GM23338 (cell line): Measurements from ENCODE around the gene MIER3. TPM values are rescaled to one million over a fixed set of nuclear protein-coding genes. Genes with fewer than 3 reads are reported as not detected.

Source experiments
- ATAC-seq: fragments of 200-7000 bp; cut with Tn5 transposase; 3 replicates; pipeline ENCODE4 v1.9.1; 2020
- DNase-seq: peaks from one replicate; pipeline ENCODE4 v3.0.0-alpha.2; 2015; ENCODE audit warnings: low spot score
- H2AFZ ChIP-seq: fragments of 200-600 bp; sonication (generic); 2 replicates; pipeline ENCODE4 v1.8.0; 2016; ENCODE audit warnings: antibody characterized with exemption, mild to moderate bottlenecking, moderate library complexity
- H3F3A ChIP-seq: fragments of 200-600 bp; sonication (generic); replicated peaks from 2 replicates; pipeline ENCODE4 v1.8.0; 2017; ENCODE audit warnings: antibody characterized with exemption, mixed run types, low read depth
- H3K27ac ChIP-seq: fragments of 200-600 bp; sonication (generic); 2 replicates; pipeline ENCODE4 v1.6.1; 2016; ENCODE audit warnings: low read depth
- H3K27me3 ChIP-seq: fragments of 200-600 bp; sonication (generic); 2 replicates; pipeline ENCODE4 v1.8.0; 2016; ENCODE audit warnings: mild to moderate bottlenecking, mixed run types, moderate library complexity; ENCODE audit not compliant: insufficient read depth
- H3K36me3 ChIP-seq: fragments of 200-600 bp; sonication (generic); 2 replicates; pipeline ENCODE4 v1.8.0; 2016; ENCODE audit warnings: mild to moderate bottlenecking; ENCODE audit not compliant: insufficient read depth
- H3K4me1 ChIP-seq: fragments of 200-600 bp; sonication (generic); 2 replicates; pipeline ENCODE4 v1.8.0; 2016; ENCODE audit warnings: mild to moderate bottlenecking, moderate library complexity; ENCODE audit not compliant: insufficient read depth
- H3K4me2 ChIP-seq: fragments of 200-600 bp; sonication (generic); 2 replicates; pipeline ENCODE4 v1.7.1; 2017; ENCODE audit warnings: mixed run types
- H3K4me3 ChIP-seq: fragments of 200-600 bp; sonication (generic); 2 replicates; pipeline ENCODE4 v1.6.1; 2016; ENCODE audit warnings: mixed run types
- H3K79me2 ChIP-seq: fragments of 200-600 bp; sonication (generic); replicated peaks from 2 replicates; pipeline ENCODE4 v1.8.0; 2017; ENCODE audit warnings: mild to moderate bottlenecking; ENCODE audit not compliant: insufficient read depth
- H3K9me2 ChIP-seq: fragments of 200-600 bp; sonication (generic); 2 replicates; pipeline ENCODE4 v1.8.0; 2017; ENCODE audit not compliant: insufficient read depth
- H4K20me1 ChIP-seq: fragments of 200-600 bp; sonication (generic); replicated peaks from 2 replicates; pipeline ENCODE4 v1.8.0; 2017; ENCODE audit warnings: mild to moderate bottlenecking; ENCODE audit not compliant: insufficient read depth
- H3K27ac Mint-ChIP-seq: 2 replicates; pipeline ENCODE4 v1.8.0; 2020; ENCODE audit warnings: inconsistent platforms, mild to moderate bottlenecking, moderate library complexity, mixed read lengths
- H3K27me3 Mint-ChIP-seq: 3 replicates; pipeline ENCODE4 v1.8.0; 2022; ENCODE audit warnings: low read depth, mild to moderate bottlenecking, moderate library complexity, mixed read lengths, inconsistent platforms; ENCODE audit not compliant: insufficient read depth, poor library complexity
- H3K36me3 Mint-ChIP-seq: 3 replicates; pipeline ENCODE4 v1.8.0; 2021; ENCODE audit warnings: low read depth, mild to moderate bottlenecking, inconsistent platforms, moderate library complexity, mixed read lengths
- H3K4me1 Mint-ChIP-seq: 3 replicates; pipeline ENCODE4 v1.8.0; 2020; ENCODE audit warnings: mild to moderate bottlenecking, inconsistent platforms, mixed read lengths
- H3K4me3 Mint-ChIP-seq: 3 replicates; pipeline ENCODE4 v1.8.0; 2021; ENCODE audit warnings: moderate library complexity, mild to moderate bottlenecking, inconsistent platforms, mixed read lengths
- H3K9me3 Mint-ChIP-seq: 3 replicates; pipeline ENCODE4 v1.8.0; 2020; ENCODE audit warnings: moderate library complexity, mild to moderate bottlenecking, inconsistent platforms, mixed read lengths
- CREB1 ChIP-seq: fragments of 250-450 bp; sonication (Bioruptor Pico); IDR thresholded peaks from 2 replicates; pipeline ENCODE4 v1.5.0; 2020; ENCODE audit warnings: low read depth, mild to moderate bottlenecking, moderate library complexity
- CTCF ChIP-seq, 2 experiments: fragments of 200-600 bp in 1 of 2; sonication (generic) in 1 of 2; conservative IDR thresholded peaks; 2 replicates each; pipeline versions ENCODE4 v1.5.1 to v1.6.1; 2016 to 2017; ENCODE audit warnings: antibody characterized with exemption in 2 of 2, low read depth in 2 of 2, mild to moderate bottlenecking in 2 of 2, moderate library complexity in 1 of 2
- ETS1 ChIP-seq: IDR thresholded peaks from 2 replicates; pipeline ENCODE4 v1.6.1; 2016; ENCODE audit warnings: antibody characterized with exemption
- EZH2 ChIP-seq: fragments of 200-600 bp; sonication (generic); IDR thresholded peaks from one replicate; pipeline ENCODE4 v1.8.0; 2017; ENCODE audit warnings: antibody characterized with exemption, mild to moderate bottlenecking, low read depth; ENCODE audit not compliant: unreplicated experiment
- EZH2phosphoT487 ChIP-seq: fragments of 200-600 bp; sonication (generic); IDR thresholded peaks from one replicate; pipeline ENCODE4 v1.8.1; 2018; ENCODE audit warnings: antibody characterized with exemption; ENCODE audit not compliant: unreplicated experiment
- JUNB ChIP-seq: IDR thresholded peaks from one replicate; pipeline ENCODE4 v1.6.1; 2016; ENCODE audit warnings: antibody characterized with exemption; ENCODE audit not compliant: unreplicated experiment
- NANOG ChIP-seq: IDR thresholded peaks from 2 replicates; pipeline ENCODE4 v1.6.1; 2016; ENCODE audit warnings: antibody characterized with exemption, borderline replicate concordance
- POLR2AphosphoS5 ChIP-seq: IDR thresholded peaks from 2 replicates; pipeline ENCODE4 v1.6.1; 2016; ENCODE audit warnings: antibody characterized with exemption, low read depth
- STAT1 ChIP-seq: IDR thresholded peaks from one replicate; pipeline ENCODE4 v1.6.1; 2016; ENCODE audit warnings: antibody characterized with exemption; ENCODE audit not compliant: unreplicated experiment
- ZNF114 ChIP-seq: fragments of 250-450 bp; sonication (Bioruptor Pico); IDR thresholded peaks from 2 replicates; pipeline ENCODE4 v1.5.0; 2020; ENCODE audit warnings: mild to moderate bottlenecking, moderate library complexity
- ZNF331 ChIP-seq: fragments of 250-450 bp; sonication (Bioruptor Pico); IDR thresholded peaks from 2 replicates; pipeline ENCODE4 v1.5.0; 2020; ENCODE audit warnings: low read depth, mild to moderate bottlenecking, moderate library complexity
- polyA plus RNA-seq: library from polyadenylated mRNA; unstranded; fragments of >200 nt; fragmentation: Nextera tagmentation; extraction: Ambion mirVana; gene quantifications from 2 replicates; pipeline ENCODE4 v1.2.1, GENCODE V29; 2016
- total RNA-seq: library from RNA; depleted of rRNA; stranded (reverse); fragments of >200 nt; shearing (Covaris generic); gene quantifications from 2 replicates; pipeline ENCODE4 v1.2.3, GENCODE V29; 2014
- TF ChIP-seq, protein P1 (sequence below): IDR thresholded peaks from one replicate; pipeline ENCODE4 v1.6.1; 2018; ENCODE audit warnings: antibody characterized with exemption; ENCODE audit not compliant: unreplicated experiment

Gene MIER3
- total and polyA plus RNA-seq, 2 experiments from 2014 or later = 12.0 to 36.3 TPM

- peak; percentile 71 for ATAC-seq
- no peaks in the 10 kb centered on the region for H3K27me3 Mint-ChIP-seq
- Histone ChIP-seq H4K20me1 (no peaks in the 10 kb centered on the region), H3K36me3 (no peaks in the 10 kb centered on the region), H3K4me1 (no peaks in the 10 kb centered on the region), H3K27me3 (no peaks in the 10 kb centered on the region), H3K9me2 (0 out of 2 replicates have a peak, but pooled peaks cover 3% of the 10 kb centered on the region), H3K27ac (no peak overlapping the region), H3K4me2 (no peak overlapping the region), H2AFZ (0 out of 2 replicates have a peak overlapping the region, but pooled peaks have one; percentile 2), H3K4me3 (no peak overlapping the region), H3F3A (no peaks in the 10 kb centered on the region), H3K79me2 (no peaks in the 10 kb centered on the region)
- no peaks in the 10 kb centered on the region for H3K9me3 Mint-ChIP-seq
- H3K4me3 Mint-ChIP-seq = no peak overlapping the region
- TF ChIP-seq STAT1 = no peak
- TF ChIP-seq CTCF (conservative IDR thresholded peaks at IDR 0.05; ENCODE audit: low read depth in 2 of 2) = peak; percentile 74 to 80
- DNase-seq = peak; percentile 63
- no peaks in the 10 kb centered on the region for H3K4me1 Mint-ChIP-seq
- no peak overlapping the region for H3K27ac Mint-ChIP-seq
- 0 out of 3 replicates have a peak, but pooled peaks cover 3% of the 10 kb centered on the region for H3K36me3 Mint-ChIP-seq
Observed at GRCh38 chr5:56900858-56901578, 50.9 kb downstream of the MIER3 start.

DNA sequence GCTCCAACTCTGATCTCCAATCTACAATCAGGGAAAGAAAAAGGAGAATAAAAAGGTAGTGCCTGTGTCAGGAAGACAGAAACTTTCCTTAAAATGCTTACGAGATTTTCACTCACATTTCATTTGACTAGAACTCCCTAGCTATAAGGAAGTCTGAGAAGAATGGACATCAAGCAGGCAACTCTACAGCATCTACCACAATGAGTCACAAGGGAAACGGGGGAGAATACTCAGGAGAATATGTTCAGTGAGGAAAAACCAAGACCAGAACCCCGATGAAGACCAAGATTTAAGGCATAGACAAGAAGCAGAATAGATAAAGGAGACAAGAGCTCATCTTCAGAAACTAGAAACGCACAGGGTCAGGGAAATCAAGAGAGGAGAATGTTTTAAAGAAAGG lies 51.5 kb downstream of the MIER3 start:
- DNase-seq (no peak), ATAC-seq (no peak)
- no peak overlapping the region for H3K27ac Mint-ChIP-seq
- Histone ChIP-seq H3K4me2 (no peak overlapping the region), H3K79me2 (no peaks in the 10 kb centered on the region), H3K9me2 (0 out of 2 replicates have a peak, but pooled peaks cover 3% of the 10 kb centered on the region), H2AFZ (0 out of 2 replicates have a peak overlapping the region, but pooled peaks have one; percentile 2), H4K20me1 (no peaks in the 10 kb centered on the region), H3K27me3 (no peaks in the 10 kb centered on the region), H3K4me3 (no peak overlapping the region), H3K4me1 (no peaks in the 10 kb centered on the region), H3K27ac (no peak overlapping the region), H3K36me3 (no peaks in the 10 kb centered on the region), H3F3A (no peaks in the 10 kb centered on the region)
- no peaks in the 10 kb centered on the region for H3K27me3 Mint-ChIP-seq
- 0 out of 3 replicates have a peak, but pooled peaks cover 3% of the 10 kb centered on the region for H3K36me3 Mint-ChIP-seq
- H3K9me3 Mint-ChIP-seq = no peaks in the 10 kb centered on the region
- no peaks in the 10 kb centered on the region for H3K4me1 Mint-ChIP-seq
- H3K4me3 Mint-ChIP-seq = no peak overlapping the region
- TF ChIP-seq ZNF331 (CRISPR knock-in tag) (no peak), JUNB (no peak), POLR2AphosphoS5 (no peak), CTCF (conservative IDR thresholded peaks at IDR 0.05; ENCODE audit: low read depth in 2 of 2) (no peak), NANOG (no peak), STAT1 (no peak), ETS1 (no peak), ZNF114 (CRISPR knock-in tag) (no peak), CREB1 (CRISPR knock-in tag) (no peak), EZH2 (no peak), EZH2phosphoT487 (no peak)
- TF ChIP-seq, protein P1, sequence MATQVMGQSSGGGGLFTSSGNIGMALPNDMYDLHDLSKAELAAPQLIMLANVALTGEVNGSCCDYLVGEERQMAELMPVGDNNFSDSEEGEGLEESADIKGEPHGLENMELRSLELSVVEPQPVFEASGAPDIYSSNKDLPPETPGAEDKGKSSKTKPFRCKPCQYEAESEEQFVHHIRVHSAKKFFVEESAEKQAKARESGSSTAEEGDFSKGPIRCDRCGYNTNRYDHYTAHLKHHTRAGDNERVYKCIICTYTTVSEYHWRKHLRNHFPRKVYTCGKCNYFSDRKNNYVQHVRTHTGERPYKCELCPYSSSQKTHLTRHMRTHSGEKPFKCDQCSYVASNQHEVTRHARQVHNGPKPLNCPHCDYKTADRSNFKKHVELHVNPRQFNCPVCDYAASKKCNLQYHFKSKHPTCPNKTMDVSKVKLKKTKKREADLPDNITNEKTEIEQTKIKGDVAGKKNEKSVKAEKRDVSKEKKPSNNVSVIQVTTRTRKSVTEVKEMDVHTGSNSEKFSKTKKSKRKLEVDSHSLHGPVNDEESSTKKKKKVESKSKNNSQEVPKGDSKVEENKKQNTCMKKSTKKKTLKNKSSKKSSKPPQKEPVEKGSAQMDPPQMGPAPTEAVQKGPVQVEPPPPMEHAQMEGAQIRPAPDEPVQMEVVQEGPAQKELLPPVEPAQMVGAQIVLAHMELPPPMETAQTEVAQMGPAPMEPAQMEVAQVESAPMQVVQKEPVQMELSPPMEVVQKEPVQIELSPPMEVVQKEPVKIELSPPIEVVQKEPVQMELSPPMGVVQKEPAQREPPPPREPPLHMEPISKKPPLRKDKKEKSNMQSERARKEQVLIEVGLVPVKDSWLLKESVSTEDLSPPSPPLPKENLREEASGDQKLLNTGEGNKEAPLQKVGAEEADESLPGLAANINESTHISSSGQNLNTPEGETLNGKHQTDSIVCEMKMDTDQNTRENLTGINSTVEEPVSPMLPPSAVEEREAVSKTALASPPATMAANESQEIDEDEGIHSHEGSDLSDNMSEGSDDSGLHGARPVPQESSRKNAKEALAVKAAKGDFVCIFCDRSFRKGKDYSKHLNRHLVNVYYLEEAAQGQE = no peak
